Activated naive CD8-positive, alpha-beta T cell treated with anti-CD3 and anti-CD28 coated beads, Interleukin-2, amount 50 U/mL, for 24 hours (primary cell): Measurements from ENCODE around the gene HGD.
"Not testable (repeated sequence)": the region's sequence is repeated elsewhere in the genome, so short reads cannot be mapped to it uniquely, and the experiment has no call there.

Source experiments
- ATAC-seq: fragments of 150-1000 bp; cut with Tn5 transposase; one replicate; pipeline ENCODE4 v1.10.0; 2021
- DNase-seq: peaks from one replicate; pipeline ENCODE4 v3.0.0; 2021
- H3K27ac Mint-ChIP-seq: one replicate; pipeline ENCODE4 v1.8.0; 2021; ENCODE audit warnings: mild to moderate bottlenecking, mixed read lengths
- H3K27me3 Mint-ChIP-seq: one replicate; pipeline ENCODE4 v1.8.0; 2021; ENCODE audit warnings: mixed read lengths
- H3K36me3 Mint-ChIP-seq: one replicate; pipeline ENCODE4 v1.8.0; 2021; ENCODE audit warnings: low read depth, mixed read lengths
- H3K4me1 Mint-ChIP-seq: one replicate; pipeline ENCODE4 v1.8.0; 2021; ENCODE audit warnings: mixed read lengths
- H3K4me3 Mint-ChIP-seq: one replicate; pipeline ENCODE4 v1.8.0; 2021; ENCODE audit warnings: mild to moderate bottlenecking, moderate library complexity, mixed read lengths
- H3K9me3 Mint-ChIP-seq: one replicate; pipeline ENCODE4 v1.8.0; 2021; ENCODE audit warnings: mixed read lengths

HGD gene

DNA sequence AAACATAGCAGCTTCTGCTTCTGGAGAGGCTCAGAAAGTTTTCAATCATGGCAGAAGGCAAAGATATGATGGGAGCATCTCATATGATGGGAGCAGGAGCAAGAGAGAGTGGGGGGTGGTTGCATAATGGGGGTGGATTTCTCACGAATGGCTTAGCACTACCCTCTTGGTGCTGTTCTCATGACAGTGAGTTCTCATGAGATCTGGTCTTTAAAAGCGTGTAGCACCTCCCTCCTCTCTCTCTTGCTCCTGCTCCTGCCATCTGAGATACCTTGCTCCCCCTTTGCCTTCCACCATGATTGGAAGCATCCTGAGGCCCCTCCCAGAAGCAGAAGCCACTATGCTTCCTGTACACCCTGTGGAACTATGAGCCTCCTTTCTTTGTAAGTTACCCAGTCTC, 22.2 kb downstream of the HGD start:
- H3K4me3 Mint-ChIP-seq, result no peak overlapping the region
- ATAC-seq, result no peak
- no peaks in the 10 kb centered on the region for H3K4me1 Mint-ChIP-seq
- DNase-seq, result no peak
- H3K9me3 Mint-ChIP-seq, result no peaks in the 10 kb centered on the region
- H3K27me3 Mint-ChIP-seq, result peaks cover 4% of the 10 kb centered on the region
- H3K27ac Mint-ChIP-seq, result no peak overlapping the region
- H3K36me3 Mint-ChIP-seq, result no peaks in the 10 kb centered on the region

DNA sequence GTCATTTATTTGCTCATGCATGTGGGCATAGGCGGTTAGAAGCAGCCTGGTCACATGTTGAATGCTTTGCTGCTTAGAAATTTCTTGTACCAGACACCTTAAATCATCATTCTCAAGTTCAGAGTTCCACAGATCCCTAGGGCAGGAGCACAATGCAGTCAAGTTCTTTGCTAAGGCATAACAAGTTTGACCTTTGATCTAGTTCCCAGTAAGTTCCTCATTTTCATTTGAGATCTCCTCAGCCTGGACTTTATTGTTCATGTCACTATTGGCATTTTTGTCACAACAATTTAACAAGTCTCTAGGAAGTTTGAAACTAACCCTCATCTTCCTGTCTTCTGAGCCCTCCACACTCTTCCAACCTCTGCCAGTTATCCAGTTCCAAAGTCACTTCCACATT, 22.8 kb downstream of the HGD start:
- no peaks in the 10 kb centered on the region for H3K9me3 Mint-ChIP-seq
- ATAC-seq (no peak), DNase-seq (no peak)
- no peak overlapping the region for H3K27ac Mint-ChIP-seq
- no peaks in the 10 kb centered on the region for H3K36me3 Mint-ChIP-seq
- peaks cover 3% of the 10 kb centered on the region for H3K27me3 Mint-ChIP-seq
- no peaks in the 10 kb centered on the region for H3K4me1 Mint-ChIP-seq
- H3K4me3 Mint-ChIP-seq, result no peak overlapping the region

DNA sequence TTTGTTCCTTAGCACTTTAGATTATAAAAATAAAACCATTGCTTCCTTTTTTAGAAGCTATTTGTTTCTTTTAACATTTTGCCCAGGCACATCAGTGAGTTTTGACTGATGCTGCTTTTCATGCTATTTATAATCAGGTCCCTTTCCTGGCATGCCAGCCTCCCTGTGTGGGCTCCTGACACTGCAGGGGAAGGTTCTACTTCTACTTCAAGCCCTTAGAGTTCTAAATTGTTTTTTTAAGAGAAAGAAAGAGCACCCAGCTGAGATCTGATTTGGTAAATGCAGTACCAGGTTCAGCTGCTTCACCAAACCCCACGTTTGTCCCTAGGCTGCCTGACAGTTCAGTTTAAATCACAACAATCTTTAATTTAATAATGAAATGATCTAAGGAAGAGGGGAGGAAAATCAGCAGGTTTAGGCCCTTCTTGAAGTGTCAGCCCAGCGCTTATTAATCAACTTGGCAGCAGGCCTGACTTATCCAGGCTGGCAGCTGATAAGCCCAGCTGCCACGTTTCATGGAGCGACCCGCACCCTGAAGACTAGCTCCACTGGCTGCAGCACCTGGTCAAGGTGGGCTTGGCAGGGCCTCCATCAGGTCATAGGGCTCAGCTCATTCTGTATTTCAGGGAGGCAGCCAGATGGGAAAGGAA, 29.0 kb downstream of the HGD start:
- no peak for DNase-seq
- no peaks in the 10 kb centered on the region for H3K9me3 Mint-ChIP-seq
- H3K4me3 Mint-ChIP-seq, result no peak overlapping the region
- H3K27ac Mint-ChIP-seq, result no peak overlapping the region
- H3K27me3 Mint-ChIP-seq, result no peaks in the 10 kb centered on the region
- H3K36me3 Mint-ChIP-seq, result no peaks in the 10 kb centered on the region
- ATAC-seq, result no peak
- H3K4me1 Mint-ChIP-seq, result no peaks in the 10 kb centered on the region

DNA sequence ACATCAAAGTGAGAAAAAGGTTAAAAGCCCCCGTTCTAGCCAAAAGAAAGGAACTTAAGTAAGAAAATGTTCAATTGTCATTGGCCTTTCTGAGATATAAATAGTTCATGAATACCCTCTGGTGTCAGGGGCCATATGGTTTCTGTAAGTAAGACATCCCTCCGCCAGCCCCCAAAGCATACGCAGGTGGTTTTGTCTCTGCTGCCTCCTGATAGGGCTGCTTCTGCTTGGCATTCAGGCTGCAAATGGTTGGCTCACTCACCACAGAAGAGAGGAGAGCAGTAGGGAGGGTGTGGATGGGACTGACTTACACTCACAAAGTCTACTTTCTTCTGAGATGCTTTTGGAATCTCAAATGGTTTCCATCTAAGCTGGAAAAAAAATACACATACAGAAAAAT, 29.8 kb downstream of the HGD start:
- DNase-seq, result no peak
- no peak overlapping the region for H3K27ac Mint-ChIP-seq
- ATAC-seq, result no peak
- H3K4me3 Mint-ChIP-seq, result no peak overlapping the region
- no peaks in the 10 kb centered on the region for H3K36me3 Mint-ChIP-seq
- H3K9me3 Mint-ChIP-seq, result no peaks in the 10 kb centered on the region
- no peaks in the 10 kb centered on the region for H3K4me1 Mint-ChIP-seq
- no peaks in the 10 kb centered on the region for H3K27me3 Mint-ChIP-seq

DNA sequence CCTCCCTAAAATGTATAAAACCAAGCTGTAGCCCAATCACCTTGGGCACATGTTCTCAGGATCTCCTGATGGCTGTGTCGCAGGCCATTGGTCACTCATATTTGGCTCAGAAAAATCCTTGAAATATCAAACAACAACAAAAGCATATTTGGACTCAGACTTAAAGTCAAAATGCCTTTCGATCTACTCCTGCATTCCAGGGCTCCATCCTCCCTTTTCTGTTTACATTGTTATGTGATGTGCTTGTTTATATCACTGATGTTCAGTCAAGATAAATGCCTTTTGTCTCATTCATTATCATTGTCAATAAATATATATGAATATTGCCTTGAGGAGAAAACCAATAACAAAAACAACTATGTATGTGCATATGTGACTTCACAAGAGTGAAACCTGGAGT, 31.7 kb downstream of the HGD start:
- no peaks in the 10 kb centered on the region for H3K9me3 Mint-ChIP-seq
- H3K36me3 Mint-ChIP-seq, result no peaks in the 10 kb centered on the region
- H3K27me3 Mint-ChIP-seq, result no peaks in the 10 kb centered on the region
- no peak for DNase-seq
- H3K4me3 Mint-ChIP-seq, result no peak overlapping the region
- no peaks in the 10 kb centered on the region for H3K4me1 Mint-ChIP-seq
- H3K27ac Mint-ChIP-seq, result no peak overlapping the region
- ATAC-seq, result no peak

DNA sequence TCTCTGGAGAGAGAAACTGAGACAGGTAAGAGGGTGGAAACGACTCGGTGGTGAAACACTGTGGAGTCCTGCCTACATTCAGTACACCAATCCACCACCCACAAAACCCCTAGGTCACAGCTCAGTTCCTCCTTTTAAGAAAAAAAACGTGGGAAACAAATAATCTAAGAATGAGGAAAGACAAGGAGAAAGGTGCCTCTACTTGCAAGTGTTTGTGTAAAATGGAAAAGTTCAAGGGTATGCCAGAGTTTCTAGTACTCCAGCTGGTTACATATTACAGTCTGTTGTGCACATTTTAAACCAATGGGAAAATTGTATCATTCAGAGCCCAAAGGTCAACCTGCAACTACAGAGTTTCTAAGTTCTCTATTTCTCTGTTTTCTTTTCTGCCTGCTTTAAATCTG, 32.2 kb downstream of the HGD start:
- no peaks in the 10 kb centered on the region for H3K27me3 Mint-ChIP-seq
- no peak overlapping the region for H3K27ac Mint-ChIP-seq
- no peaks in the 10 kb centered on the region for H3K9me3 Mint-ChIP-seq
- H3K36me3 Mint-ChIP-seq, result no peaks in the 10 kb centered on the region
- no peaks in the 10 kb centered on the region for H3K4me1 Mint-ChIP-seq
- ATAC-seq, result no peak
- H3K4me3 Mint-ChIP-seq, result no peak overlapping the region
- DNase-seq, result no peak

DNA sequence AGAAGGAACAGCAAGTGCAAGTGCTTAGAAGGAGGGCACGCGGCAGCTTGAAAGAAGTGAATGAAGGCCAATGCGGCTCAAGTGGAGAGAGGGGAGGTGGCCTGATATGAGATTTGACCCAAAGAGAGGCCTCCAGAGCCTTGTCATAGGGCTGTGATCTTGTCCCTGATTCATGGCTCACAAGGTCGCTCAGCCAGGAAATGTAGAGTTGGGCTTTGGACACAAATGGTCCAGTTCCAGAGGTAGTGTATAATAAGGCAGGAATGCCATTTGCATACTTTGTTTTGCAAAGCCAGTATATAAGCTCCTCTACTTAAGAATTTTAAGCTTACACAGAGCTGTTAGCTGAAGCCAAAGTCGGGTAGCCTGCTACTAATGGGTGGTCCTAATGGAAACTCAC, 33.7 kb downstream of the HGD start:
- no peaks in the 10 kb centered on the region for H3K27me3 Mint-ChIP-seq
- H3K27ac Mint-ChIP-seq, result no peak overlapping the region

DNA sequence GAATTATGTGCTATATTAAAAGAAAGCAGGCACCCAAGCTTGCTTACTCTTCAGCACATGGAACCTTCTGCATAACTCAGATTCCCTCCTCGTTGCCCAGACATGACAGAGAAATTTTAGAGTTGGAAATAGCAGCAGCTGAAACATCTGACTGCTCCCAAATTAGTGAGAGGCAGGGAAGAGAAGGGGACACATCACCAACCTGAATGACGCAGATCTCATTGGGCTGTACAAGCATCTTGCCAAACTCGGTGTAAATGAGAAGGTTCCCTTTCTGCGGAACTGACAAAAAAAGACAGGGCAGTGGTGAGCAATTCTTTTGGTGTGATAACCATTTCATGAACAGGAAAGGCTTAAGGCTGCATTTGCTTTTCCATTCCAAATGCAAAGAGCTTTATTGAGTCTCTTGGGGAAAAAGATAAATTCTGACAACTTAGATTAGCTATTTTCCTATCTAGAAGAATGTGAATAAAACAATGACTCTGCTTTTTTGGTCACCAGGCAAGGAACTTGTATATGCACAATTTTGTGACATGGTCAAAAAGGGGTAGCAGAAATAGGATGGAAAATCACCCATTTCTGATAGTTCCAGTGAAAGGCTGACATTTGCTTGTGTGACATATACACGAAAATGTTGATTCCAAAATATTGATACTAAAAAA, 35.1 kb downstream of the HGD start:
- no peak overlapping the region for H3K4me3 Mint-ChIP-seq
- no peak overlapping the region for H3K27ac Mint-ChIP-seq
- H3K4me1 Mint-ChIP-seq, result peaks cover 2% of the 10 kb centered on the region
- H3K36me3 Mint-ChIP-seq, result no peaks in the 10 kb centered on the region
- H3K27me3 Mint-ChIP-seq, result no peaks in the 10 kb centered on the region
- no peaks in the 10 kb centered on the region for H3K9me3 Mint-ChIP-seq
- ATAC-seq, result no peak
- DNase-seq, result no peak

More for the DNA sequence above, 33.7 kb downstream of the HGD start:
- Mint-ChIP-seq H3K4me1 (no peaks in the 10 kb centered on the region), H3K4me3 (no peak overlapping the region), H3K36me3 (no peaks in the 10 kb centered on the region), H3K9me3 (no peaks in the 10 kb centered on the region)
- ATAC-seq (no peak), DNase-seq (no peak)

DNA sequence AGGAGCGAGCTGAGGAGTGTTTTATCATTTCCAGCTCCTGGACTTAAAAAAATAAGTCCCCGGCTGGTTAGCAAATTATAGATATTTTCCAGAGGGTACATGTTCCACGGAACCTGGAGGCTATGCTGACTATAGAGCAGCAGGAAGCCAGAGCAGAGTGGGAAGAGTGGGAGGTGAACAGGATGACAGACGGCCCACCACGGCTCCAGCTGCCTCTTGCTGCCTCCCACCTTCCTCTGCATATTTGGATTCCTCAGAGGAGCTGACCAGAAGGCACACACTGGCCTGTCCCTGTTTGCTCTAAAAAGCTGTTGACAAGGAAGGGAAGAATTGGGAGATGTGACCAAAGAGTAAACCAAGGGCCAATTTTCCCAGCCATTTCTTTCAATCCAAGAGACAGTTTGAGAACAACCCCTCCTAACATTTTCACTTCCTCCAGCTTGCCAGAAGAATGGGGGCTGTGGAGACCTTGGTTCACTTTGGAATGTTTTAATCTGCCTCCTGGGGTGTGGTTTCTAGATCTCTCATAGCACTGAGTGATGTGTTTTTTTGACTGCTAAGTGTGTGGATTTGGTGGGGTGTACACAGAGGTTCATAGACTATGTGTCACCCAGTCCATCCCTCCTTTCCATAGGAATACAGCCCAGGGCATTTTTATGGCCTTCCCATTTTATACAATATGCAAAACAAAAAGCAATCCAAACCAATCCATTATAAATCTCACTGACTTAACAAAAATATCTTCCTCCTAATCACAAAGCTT, 36.8 kb downstream of the HGD start:
- Mint-ChIP-seq H3K27me3 (no peaks in the 10 kb centered on the region), H3K9me3 (no peaks in the 10 kb centered on the region), H3K36me3 (no peaks in the 10 kb centered on the region), H3K4me3 (no peak overlapping the region), H3K4me1 (peaks cover 4% of the 10 kb centered on the region), H3K27ac (no peak overlapping the region)
- ATAC-seq, result no peak
- no peak for DNase-seq

DNA sequence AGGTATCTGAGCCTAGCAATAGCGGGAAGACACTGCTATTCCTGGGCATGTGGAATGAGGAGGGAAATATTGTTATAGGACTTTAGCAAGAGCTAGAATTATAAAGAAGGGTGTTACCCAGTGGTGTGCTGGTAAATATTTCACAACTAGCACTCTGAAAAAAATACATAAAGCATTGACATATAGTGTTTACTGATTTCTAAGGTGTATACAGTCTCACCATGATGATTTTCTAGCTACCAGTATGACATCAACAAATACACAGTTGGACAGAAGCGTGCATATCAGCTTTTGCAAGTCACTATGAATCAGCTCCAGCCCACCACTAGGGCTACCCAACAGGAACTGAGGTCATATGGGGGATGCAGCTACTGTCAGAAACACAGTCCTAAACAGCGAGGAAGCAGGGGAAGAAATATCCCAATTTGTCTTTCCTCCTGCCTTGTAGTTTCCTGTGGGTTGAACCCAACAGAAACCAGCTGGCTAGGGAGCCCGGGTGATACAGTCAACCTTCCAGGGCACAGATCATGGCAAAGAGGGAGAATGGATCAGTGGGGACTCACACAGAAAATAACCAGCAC, 39.6 kb downstream of the HGD start:
- ATAC-seq (peak; percentile 57), DNase-seq (no peak)
- H3K36me3 Mint-ChIP-seq, result no peaks in the 10 kb centered on the region
- H3K27ac Mint-ChIP-seq, result peak overlapping the region; percentile 15
- peaks cover 10% of the 10 kb centered on the region for H3K9me3 Mint-ChIP-seq
- H3K4me3 Mint-ChIP-seq, result no peak overlapping the region
- H3K4me1 Mint-ChIP-seq, result peaks cover 7% of the 10 kb centered on the region
- no peaks in the 10 kb centered on the region for H3K27me3 Mint-ChIP-seq

DNA sequence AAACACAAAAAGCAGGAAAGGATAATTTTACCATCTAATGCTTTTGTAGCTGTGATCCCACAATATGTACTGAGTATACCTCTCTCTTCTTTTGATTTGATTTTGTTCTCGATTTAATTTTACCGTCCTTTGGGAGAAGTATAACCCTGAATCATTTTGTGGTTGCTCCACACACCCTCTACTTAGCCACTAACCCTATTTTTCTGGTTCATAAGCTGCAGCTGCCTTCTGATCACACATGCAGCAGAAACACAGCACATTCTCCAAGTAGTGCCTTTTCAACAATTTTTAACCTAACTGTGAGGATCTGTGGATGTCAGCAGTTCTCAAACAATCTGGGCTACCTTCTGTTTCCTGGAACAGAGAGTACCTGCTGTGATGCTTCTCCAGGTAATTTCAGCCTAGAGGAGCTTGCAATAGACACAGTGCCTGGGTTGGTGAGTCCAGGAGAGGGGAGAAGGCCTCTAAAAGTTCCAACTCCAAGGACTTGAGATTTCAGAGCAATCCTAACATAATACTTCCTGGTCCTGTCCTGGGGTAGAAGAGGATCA, 40.3 kb downstream of the HGD start:
- Mint-ChIP-seq H3K4me1 (peaks cover 7% of the 10 kb centered on the region), H3K27me3 (no peaks in the 10 kb centered on the region), H3K27ac (peak overlapping the region; percentile 15)

DNA sequence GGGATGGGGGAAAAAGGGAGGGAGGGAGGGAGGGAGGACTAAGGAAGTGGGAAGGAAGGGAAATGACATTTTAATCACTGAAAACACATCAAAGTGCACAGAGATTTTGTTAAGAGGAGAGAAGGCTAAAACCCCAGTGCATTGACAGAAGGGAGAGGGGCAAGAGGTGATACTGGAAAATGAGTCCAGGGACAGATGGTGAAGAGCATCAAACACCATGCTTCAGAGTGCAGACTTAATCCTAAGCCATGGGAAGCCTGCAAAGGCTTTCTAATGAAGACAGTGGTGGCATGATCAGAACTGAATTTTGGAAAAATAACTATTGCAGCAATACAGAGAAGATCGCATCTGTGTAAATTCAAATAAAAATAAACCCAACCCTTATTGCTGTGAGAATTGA, 41.8 kb downstream of the HGD start:
- peaks cover 10% of the 10 kb centered on the region for H3K9me3 Mint-ChIP-seq
- DNase-seq, result no peak
- H3K4me1 Mint-ChIP-seq, result peaks cover 7% of the 10 kb centered on the region
- no peaks in the 10 kb centered on the region for H3K27me3 Mint-ChIP-seq
- no peak overlapping the region for H3K4me3 Mint-ChIP-seq
- no peak overlapping the region for H3K27ac Mint-ChIP-seq
- no peak for ATAC-seq
- H3K36me3 Mint-ChIP-seq, result no peaks in the 10 kb centered on the region

More for the DNA sequence above, 40.3 kb downstream of the HGD start:
- peaks cover 10% of the 10 kb centered on the region for H3K9me3 Mint-ChIP-seq
- ATAC-seq (no peak), DNase-seq (no peak)
- no peak overlapping the region for H3K4me3 Mint-ChIP-seq
- H3K36me3 Mint-ChIP-seq, result no peaks in the 10 kb centered on the region

DNA sequence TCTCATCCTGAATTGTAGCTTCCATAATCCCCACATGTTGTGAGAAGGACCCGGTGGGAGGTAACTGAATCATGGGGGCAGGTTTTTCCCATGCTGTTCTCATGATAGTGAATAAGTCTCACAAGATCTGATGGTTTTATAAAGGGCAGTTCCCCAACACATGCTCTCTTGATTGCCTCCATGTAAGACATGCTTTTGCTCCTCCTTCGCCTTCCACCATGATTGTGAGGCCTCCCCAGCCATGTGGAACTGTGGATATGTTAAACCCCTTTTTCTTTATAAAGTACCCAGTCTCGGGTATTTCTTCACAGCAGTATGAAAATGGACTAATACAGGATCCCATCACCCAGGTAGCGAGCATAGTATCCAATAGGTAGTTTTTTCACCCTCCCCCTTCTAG, 43.2 kb downstream of the HGD start:
- not testable (repeated sequence) for ATAC-seq, DNase-seq, H3K4me1 Mint-ChIP-seq, H3K27ac Mint-ChIP-seq, H3K36me3 Mint-ChIP-seq, H3K27me3 Mint-ChIP-seq, H3K4me3 Mint-ChIP-seq
- peaks cover 10% of the 10 kb centered on the region for H3K9me3 Mint-ChIP-seq

DNA sequence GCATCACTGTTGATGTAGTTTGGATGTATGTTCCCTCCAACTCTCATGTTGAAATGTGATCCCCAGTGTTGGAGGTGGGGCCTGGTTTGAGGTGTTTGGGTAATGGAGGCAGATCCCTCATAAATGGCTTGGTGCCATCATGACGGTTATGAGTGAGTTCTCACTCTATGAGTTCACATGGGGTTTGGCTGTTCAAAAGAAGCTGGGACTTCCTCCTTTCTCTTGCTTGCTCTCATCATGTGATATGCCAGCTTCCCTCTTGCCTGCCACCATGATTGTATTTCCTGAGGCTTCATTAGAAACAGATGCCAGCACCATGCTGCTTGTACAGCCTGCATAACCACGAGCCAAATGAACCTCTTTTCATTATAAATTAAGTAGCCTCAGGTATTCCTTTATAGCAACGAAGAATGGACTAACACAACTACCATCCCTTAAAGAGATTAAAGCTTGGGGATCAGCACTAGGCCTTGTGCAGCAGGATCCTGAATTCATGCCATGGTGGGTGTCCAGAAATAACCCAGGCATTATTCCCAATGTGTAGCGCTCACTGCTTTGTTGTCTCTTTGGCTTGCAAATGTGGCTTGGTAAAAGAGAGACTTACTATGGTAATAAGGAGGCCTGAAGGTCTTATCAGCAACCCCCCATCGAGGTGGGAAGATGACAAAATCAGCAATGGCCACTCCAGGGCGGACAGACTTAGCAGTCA, 44.0 kb downstream of the HGD start:
- Mint-ChIP-seq H3K27me3 (no peaks in the 10 kb centered on the region), H3K9me3 (peaks cover 10% of the 10 kb centered on the region), H3K4me3 (no peak overlapping the region), H3K36me3 (no peaks in the 10 kb centered on the region), H3K4me1 (peaks cover 7% of the 10 kb centered on the region), H3K27ac (no peak overlapping the region)
- ATAC-seq, result no peak
- no peak for DNase-seq
